ENCODE measurements around the gene CLSTN2. TPM values are rescaled to one million over a fixed set of nuclear protein-coding genes. Genes with fewer than 3 reads are reported as not detected.

The CLSTN2 gene
- total RNA-seq, 1 donor from 2014 or later = not detected

- peaks cover 10% of the 10 kb centered on the region for H3K27me3 Mint-ChIP-seq
Observed at GRCh38 chr3:140500473-140500872, 565.5 kb downstream of the CLSTN2 start.

DNA sequence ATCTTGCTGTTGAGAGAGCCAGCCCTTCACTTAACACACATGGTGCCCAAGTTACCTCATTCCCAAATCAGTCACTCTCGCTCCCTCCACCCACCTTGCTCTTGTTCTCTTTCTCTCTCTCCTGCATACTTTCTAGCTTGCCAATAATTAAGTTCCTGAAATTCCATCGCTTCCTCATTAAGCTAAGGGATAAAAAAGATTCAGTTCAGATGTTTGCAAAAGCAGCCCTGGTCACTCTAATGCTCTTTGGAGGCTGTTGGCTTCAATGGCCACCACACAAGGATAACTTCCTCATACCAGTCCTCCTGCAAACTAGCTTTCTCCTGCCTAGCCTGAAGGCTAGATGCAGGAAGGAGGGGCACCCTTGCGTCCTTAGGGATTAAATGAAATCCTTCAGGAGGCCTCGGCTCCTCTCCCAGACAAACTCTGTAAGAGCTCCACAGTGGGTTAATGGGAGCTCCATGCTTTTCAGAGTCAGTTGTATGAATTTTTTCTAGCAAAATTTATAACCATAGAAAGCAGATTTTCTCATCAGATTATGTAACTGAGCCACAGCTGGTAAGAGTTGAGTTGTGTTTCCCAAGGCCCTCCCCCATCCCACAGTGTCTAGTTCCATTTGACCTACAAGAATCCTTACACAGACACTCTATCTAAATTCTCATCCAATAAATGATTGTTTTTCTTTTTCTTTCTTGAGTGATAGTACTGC lies 566.2 kb downstream of the CLSTN2 start:
- Mint-ChIP-seq H3K4me3 (no peak overlapping the region), H3K27ac (no peak overlapping the region), H3K36me3 (ENCODE audit: low read depth) (no peaks in the 10 kb centered on the region), H3K27me3 (peaks cover 10% of the 10 kb centered on the region), H3K4me1 (no peaks in the 10 kb centered on the region), H3K9me3 (no peaks in the 10 kb centered on the region)
- intact Hi-C loops (cut with micrococcal nuclease) = no loop called here
- POLR2A ChIA-PET = no interaction called here
- ATAC-seq (ENCODE audit: low read depth) = no peak
- TF ChIP-seq, protein P1, sequence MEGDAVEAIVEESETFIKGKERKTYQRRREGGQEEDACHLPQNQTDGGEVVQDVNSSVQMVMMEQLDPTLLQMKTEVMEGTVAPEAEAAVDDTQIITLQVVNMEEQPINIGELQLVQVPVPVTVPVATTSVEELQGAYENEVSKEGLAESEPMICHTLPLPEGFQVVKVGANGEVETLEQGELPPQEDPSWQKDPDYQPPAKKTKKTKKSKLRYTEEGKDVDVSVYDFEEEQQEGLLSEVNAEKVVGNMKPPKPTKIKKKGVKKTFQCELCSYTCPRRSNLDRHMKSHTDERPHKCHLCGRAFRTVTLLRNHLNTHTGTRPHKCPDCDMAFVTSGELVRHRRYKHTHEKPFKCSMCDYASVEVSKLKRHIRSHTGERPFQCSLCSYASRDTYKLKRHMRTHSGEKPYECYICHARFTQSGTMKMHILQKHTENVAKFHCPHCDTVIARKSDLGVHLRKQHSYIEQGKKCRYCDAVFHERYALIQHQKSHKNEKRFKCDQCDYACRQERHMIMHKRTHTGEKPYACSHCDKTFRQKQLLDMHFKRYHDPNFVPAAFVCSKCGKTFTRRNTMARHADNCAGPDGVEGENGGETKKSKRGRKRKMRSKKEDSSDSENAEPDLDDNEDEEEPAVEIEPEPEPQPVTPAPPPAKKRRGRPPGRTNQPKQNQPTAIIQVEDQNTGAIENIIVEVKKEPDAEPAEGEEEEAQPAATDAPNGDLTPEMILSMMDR (IDR thresholded peaks at IDR 0.05) = no peak
- DNase-seq = no peak
- CTCF ChIA-PET = no interaction called here

More at GRCh38 chr3:140500473-140500872, 565.5 kb downstream of the CLSTN2 start:
- Mint-ChIP-seq H3K4me3 (no peak overlapping the region), H3K36me3 (ENCODE audit: low read depth) (no peaks in the 10 kb centered on the region), H3K27ac (no peak overlapping the region), H3K9me3 (no peaks in the 10 kb centered on the region), H3K4me1 (no peaks in the 10 kb centered on the region)
- ATAC-seq (ENCODE audit: low read depth) = no peak
- ChIA-PET CTCF (interaction anchor here (0.6 kb wide), 1 partner anchor 9 kb away, joined by 3 read pairs; no protein-coding TSS in a partner anchor), POLR2A (no interaction called here)
- DNase-seq = no peak
- TF ChIP-seq, protein P1 (IDR thresholded peaks at IDR 0.05) = no peak
- intact Hi-C loops (cut with micrococcal nuclease) = no loop called here

DNA sequence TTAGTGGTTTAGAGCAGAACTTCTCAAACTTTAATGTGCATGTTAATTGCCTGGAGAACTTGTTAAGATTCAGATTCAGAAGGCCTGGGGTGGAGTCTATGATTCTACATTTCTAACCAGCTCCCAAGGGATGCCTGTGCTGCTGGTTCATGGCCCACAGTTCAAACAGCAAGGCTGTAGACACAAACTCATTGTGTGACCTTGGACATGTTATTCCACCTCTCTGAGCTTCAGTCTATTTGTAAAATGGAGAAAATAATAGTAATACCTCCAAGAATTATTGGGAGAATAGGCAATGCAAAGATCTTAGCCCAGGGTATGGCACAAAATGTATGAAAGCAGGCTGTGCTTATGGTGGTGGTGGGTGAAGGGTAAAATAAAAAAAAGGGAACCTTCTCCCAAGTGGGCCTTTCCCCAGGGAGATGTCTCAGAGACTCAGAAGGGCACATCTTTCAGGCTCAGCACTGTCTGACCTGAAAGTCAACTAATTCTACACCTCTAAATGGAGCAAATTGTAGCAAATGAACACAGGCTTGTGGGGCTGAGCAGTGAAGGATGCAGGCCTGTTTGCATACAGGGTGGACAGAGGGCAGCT lies 566.9 kb downstream of the CLSTN2 start:
- H3K4me3 Mint-ChIP-seq = no peak overlapping the region
- no peak overlapping the region for H3K27ac Mint-ChIP-seq
- POLR2A ChIA-PET = no interaction called here
- DNase-seq (no peak), ATAC-seq (ENCODE audit: low read depth) (no peak)
- intact Hi-C loops (cut with micrococcal nuclease) = no loop called here
- CTCF ChIA-PET = no interaction called here
- H3K4me1 Mint-ChIP-seq = no peaks in the 10 kb centered on the region
- H3K27me3 Mint-ChIP-seq = peaks cover 10% of the 10 kb centered on the region
- no peaks in the 10 kb centered on the region for H3K9me3 Mint-ChIP-seq
- TF ChIP-seq, protein P1 (IDR thresholded peaks at IDR 0.05) = no peak
- no peaks in the 10 kb centered on the region for H3K36me3 Mint-ChIP-seq (ENCODE audit: low read depth)

DNA sequence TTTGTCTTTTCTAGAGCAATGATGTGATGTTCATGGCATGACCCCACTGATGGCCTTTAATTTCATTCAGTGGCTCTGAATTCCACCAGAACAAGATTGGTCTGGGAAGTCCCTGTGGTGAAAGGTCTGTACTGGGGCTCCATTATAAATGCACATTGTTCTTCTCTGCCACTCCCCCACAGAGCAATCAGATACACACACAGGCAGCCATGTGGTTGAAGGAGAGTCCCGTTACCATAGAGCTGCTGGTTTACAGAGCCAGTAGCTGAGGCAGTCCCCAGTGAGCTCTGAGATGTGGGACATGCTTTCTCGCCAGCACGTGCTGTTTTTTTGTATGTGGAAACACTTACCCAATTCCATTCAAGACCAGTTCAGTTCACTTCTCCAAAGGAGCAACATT lies 570.2 kb downstream of the CLSTN2 start:
- ChIA-PET POLR2A (no interaction called here), CTCF (no interaction called here)
- H3K27me3 Mint-ChIP-seq = peaks cover 12% of the 10 kb centered on the region
- intact Hi-C loops (cut with micrococcal nuclease) = no loop called here
- no peaks in the 10 kb centered on the region for H3K4me1 Mint-ChIP-seq
- no peaks in the 10 kb centered on the region for H3K36me3 Mint-ChIP-seq (ENCODE audit: low read depth)
- DNase-seq = no peak
- no peak overlapping the region for H3K27ac Mint-ChIP-seq
- TF ChIP-seq, protein P1 (IDR thresholded peaks at IDR 0.05) = no peak
- no peaks in the 10 kb centered on the region for H3K9me3 Mint-ChIP-seq
- H3K4me3 Mint-ChIP-seq = no peak overlapping the region
- no peak for ATAC-seq (ENCODE audit: low read depth)

GRCh38 chr3:140505876-140506275 lies 570.9 kb downstream of the CLSTN2 start:
- CTCF ChIA-PET = no interaction called here
- H3K27ac Mint-ChIP-seq = no peak overlapping the region
- H3K4me3 Mint-ChIP-seq = no peak overlapping the region
- TF ChIP-seq, protein P1 (IDR thresholded peaks at IDR 0.05) = no peak
- POLR2A ChIA-PET = no interaction called here
- DNase-seq (no peak), ATAC-seq (ENCODE audit: low read depth) (no peak)
- no peaks in the 10 kb centered on the region for H3K36me3 Mint-ChIP-seq (ENCODE audit: low read depth)
- intact Hi-C loops (cut with micrococcal nuclease) = no loop called here
- no peaks in the 10 kb centered on the region for H3K4me1 Mint-ChIP-seq
- H3K9me3 Mint-ChIP-seq = no peaks in the 10 kb centered on the region
- H3K27me3 Mint-ChIP-seq = peaks cover 11% of the 10 kb centered on the region

Measured in activated B cell treated with CpG ODN at 0.5 μM for 24 hours (primary cell).